IPS-18c (cell line): ENCODE results near the gene TWSG1.

ENCODE experiments used
- H3K4me3 ChIP-seq: 2 replicates; pipeline ENCODE4 v1.7.0; 2013; ENCODE audit warnings: low read depth, mild to moderate bottlenecking, low read length, moderate library complexity; ENCODE audit not compliant: insufficient read depth
- H3K9me3 ChIP-seq: one replicate; pipeline ENCODE4 v1.6.1; 2013; ENCODE audit warnings: mild to moderate bottlenecking, low read length, moderate library complexity; ENCODE audit not compliant: control insufficient read depth, insufficient read depth

The TWSG1 gene

DNA sequence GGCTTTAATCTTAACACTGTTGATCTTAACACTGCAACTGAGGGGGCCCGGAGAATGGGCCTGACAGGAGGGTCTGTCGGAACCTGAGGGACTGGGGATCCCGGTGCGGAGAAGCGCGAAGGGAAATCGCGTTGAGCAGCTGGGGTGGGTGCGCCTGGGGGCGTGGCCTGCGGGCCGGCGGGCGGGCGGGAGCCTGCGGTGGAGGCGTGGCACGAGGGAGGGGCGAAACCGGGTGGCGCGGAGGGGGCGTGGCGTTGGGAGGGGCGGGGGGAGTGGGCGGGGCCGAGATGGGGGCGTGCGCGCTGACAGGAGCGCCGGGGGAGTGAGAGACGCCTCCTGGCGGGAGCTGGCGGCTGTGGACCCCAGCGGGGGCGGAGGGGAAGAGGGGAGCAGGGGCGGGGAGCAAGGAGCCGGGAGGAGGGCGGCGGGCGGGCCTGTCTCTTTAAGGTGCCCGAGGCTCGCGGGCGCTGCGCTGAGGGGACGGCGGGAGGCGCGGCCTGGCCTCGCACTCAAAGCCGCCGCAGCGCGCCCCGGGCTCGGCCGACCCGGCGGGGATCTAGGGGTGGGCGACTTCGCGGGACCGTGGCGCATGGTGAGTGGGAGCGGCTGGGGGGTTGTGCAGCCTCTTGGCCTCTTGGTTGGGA, at the start of gene TWSG1:
TSS of gene TWSG1 (plus strand) at position 445 of the 644 bp plus-strand sequence. CDS start 2,457 bp downstream, outside the sequence.
- peak within 1 kb of the TSS; percentile 76 for H3K4me3 ChIP-seq
- H3K9me3 ChIP-seq: peaks cover 2% of the 10 kb centered on the region

- H3K9me3 ChIP-seq: no peaks in the 10 kb centered on the region
- H3K4me3 ChIP-seq: no peak overlapping the region
Observed at GRCh38 chr18:9285604-9286003, 49.0 kb upstream of the TWSG1 start.

- no peak overlapping the region for H3K4me3 ChIP-seq
- H3K9me3 ChIP-seq: peaks cover under 1% of the 10 kb centered on the region
Observed at GRCh38 chr18:9287036-9287435, 47.5 kb upstream of the TWSG1 start.

DNA sequence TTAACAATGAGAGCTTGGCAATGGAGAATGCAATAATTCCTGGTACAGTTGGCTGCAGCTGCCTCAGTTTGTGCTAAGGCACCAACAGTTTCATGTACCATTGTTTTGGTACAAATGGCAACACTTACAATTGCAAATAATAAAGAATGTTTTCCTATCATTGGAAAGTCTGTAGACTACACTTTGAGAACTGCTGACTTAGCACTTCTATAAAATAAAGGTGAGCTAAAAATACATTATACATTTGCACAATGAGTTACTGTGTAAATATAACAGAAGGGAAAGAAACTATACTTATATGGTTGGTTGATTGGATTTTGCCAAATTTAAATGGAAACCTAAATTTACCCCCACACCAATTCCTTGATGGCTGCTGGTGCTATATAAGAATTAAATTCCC, 44.9 kb upstream of the TWSG1 start:
- no peak overlapping the region for H3K4me3 ChIP-seq
- peaks cover 2% of the 10 kb centered on the region for H3K9me3 ChIP-seq

DNA sequence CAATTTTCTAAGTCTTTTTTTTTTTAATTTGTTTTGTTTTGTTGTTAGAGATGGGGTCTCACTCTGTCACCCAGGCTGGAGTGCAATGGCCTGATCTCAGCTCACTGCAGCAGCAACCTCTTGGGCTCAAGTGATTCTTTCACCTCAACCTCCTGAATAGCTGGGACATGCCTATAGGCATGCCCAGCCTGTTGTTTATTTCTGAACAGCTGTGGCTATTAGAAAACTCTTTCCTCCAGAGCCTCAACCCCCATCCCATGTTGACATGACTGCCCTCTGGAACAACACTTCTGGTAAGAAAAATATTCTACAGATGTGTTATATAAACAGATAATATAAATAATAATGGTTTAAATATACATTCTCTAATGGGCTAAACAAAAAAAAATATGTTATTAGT, 44.4 kb upstream of the TWSG1 start:
- Histone ChIP-seq H3K4me3 (no peak overlapping the region), H3K9me3 (peaks cover 2% of the 10 kb centered on the region)

DNA sequence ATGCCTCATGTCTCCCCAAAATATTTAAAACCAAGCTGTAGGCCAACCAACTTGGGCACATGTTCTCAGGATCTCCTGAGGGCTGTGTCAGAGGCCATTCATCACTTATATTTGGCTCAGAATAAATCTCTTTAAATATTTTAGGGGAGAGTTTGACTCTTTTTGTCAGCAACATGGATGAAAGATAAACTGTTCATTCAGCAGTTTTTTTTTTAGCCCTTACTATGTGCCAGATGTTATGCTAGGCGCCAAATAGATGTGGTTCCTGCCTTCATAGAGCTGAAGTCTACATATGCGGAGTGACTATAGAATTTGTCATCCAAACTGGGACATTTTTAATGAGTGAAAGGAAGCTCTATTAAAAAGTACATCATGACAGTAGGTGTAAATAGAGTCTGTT, 42.5 kb upstream of the TWSG1 start:
- peaks cover 3% of the 10 kb centered on the region for H3K9me3 ChIP-seq
- H3K4me3 ChIP-seq: no peak overlapping the region

DNA sequence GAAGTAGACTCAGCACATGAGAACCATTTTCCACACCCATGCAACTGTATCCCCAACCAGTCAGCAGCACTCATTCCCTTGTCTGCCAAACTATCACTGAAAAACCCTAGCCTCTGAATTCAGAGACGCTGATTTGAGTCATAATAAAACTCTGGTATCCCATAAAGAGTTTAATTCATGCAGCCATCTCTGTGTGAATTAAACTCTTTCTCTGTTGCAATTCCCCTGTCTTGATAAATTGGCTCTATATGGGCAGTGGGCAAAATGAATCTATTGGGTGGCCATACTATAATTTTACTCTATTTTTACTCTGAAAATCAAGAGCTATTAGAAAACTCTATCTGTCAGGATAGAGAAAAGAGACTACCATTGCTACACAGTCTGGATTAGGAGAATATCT, 40.6 kb upstream of the TWSG1 start:
- Histone ChIP-seq H3K9me3 (peaks cover 5% of the 10 kb centered on the region), H3K4me3 (no peak overlapping the region)

DNA sequence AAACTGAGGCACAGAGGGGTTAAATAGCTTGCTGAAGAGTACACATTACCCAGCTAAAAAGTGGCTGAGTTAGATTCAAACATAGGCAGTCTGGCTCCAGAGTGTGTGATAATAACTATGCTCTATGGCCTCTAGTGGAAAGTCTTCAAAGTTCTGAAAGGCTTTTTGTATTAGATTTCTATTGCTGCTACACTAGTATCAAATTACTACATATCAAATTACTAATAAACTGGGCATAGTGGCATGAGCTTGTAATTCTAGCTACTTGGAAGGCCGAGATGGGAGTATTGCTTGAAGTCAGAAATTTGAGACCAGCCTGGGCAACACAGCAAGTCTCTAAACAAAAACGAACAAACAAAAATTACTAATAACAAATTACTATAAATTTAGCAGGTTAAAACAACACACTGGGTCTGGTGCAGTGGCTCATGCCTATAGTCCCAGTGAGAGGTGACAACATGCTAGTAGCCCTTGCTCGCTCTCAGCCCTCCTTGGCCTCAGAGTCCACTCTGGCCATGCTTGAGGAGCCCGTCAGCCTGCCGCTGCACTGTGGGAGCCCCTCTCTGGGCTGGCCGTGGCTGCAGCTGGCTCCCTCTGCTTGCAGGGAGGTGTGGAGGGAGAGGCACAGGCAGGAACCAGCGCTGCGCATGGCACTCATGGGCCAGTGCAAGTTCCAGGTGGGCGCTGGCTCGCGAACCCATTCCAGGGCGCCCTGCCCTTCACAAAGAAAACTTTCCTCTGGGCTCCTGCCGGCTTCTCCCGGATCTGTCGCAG, 38.2 kb upstream of the TWSG1 start:
- Histone ChIP-seq H3K9me3 (peaks cover 8% of the 10 kb centered on the region), H3K4me3 (no peak overlapping the region)

DNA sequence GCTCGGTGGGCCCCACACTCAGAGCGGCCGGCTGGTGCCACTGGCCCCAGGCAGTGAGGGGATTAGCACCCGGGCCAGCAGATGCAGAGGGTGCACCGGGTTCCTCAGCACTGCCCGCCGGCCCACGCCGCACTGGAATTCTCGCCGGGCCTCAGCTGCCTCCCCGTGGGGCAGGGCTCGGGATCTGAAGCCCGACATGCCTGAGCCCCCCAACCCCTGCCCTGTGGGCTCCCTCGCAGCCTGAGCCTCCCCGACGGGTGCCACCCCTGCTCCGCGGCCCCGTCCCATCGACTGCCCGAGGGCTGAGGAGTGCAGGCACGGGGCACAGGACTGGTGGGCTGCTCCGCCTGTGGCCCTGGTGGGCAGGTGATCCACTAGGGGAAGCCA, 37.6 kb upstream of the TWSG1 start:
- peaks cover 7% of the 10 kb centered on the region for H3K9me3 ChIP-seq
- H3K4me3 ChIP-seq: no peak overlapping the region

GRCh38 chr18:9304388-9305070, 30.0 kb upstream of the TWSG1 start:
- no peak overlapping the region for H3K4me3 ChIP-seq
- peaks cover 6% of the 10 kb centered on the region for H3K9me3 ChIP-seq

DNA sequence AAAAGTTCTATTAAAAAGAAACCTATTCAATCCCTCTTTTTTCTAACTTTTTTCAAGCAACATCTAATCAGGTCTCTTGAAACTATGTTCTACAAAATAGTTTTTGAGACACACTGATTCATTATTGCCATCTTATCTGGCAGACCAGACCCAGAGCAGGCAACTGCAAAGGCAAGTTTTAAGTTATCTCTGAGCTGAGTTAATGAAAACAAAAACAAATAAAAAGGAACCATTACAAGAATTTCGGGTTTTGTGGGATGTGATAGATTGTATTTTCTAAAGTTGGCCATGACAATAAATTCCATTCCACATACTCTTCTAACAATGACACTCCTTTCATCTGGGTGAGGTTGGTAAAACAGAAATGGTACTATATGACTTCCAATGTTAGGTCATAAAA, 15.2 kb upstream of the TWSG1 start:
- Histone ChIP-seq H3K9me3 (no peaks in the 10 kb centered on the region), H3K4me3 (no peak overlapping the region)

DNA sequence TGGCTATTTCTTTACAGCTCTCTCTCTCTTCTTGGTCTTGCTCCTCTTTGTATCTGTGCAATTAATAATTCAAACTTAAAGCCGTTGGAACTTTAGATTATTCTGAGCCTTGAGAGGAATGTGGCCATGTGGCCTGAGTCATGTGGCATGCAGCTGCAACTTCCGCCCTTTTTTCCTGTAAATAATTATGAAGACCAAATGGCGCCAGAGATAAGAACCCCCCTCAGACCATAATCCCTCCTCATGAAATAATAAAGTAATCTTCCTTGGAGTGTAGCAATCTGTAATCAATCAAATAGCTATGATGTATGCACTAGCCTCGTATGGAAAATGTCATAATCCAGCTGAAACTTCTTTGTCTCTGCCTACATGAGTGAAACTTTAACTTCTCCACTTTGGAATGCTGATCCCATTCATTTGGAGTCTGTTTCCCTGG, 13.5 kb upstream of the TWSG1 start:
- Histone ChIP-seq H3K9me3 (no peaks in the 10 kb centered on the region), H3K4me3 (no peak overlapping the region)

DNA sequence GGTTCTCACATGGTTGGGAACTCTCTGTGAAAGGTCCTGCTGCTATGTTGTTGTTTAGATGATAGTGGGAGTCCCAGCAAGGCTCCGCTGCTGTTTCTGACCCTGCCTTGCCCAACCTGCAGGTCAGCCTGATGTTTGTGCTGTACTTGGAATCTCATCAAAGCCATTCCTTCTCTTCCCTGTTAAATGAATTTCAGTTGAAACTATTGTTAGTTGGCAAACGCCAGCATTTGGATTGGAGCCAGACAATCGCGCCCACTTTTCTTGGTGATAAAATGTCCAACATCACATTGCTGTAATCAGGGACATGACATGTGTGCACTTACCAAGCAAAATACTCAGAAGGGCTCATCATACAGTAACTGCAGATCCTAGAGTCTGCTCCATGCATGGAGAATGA, 12.8 kb upstream of the TWSG1 start:
- Histone ChIP-seq H3K9me3 (no peaks in the 10 kb centered on the region), H3K4me3 (no peak overlapping the region)

DNA sequence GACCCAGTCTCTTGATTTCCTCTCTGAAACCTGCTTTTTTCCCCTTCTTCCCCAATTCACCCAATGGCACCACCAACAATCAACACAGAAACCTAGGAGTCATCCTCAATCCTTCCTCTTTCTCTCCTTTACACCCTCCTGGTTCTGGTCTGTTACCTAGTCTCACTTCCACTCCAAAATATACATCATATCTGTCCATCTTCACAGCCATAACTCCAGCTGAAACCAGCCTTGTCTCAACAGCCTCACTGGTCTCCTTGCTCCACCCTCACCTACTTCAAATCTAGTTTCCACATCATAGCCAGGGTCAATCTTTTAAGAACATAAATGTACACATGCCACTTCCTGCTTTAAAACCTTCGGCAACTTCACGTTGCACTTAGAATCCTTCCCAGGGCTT, 11.8 kb upstream of the TWSG1 start:
- Histone ChIP-seq H3K4me3 (no peak overlapping the region), H3K9me3 (no peaks in the 10 kb centered on the region)

GRCh38 chr18:9323750-9324445, 10.7 kb upstream of the TWSG1 start:
- no peak overlapping the region for H3K4me3 ChIP-seq
- no peaks in the 10 kb centered on the region for H3K9me3 ChIP-seq

DNA sequence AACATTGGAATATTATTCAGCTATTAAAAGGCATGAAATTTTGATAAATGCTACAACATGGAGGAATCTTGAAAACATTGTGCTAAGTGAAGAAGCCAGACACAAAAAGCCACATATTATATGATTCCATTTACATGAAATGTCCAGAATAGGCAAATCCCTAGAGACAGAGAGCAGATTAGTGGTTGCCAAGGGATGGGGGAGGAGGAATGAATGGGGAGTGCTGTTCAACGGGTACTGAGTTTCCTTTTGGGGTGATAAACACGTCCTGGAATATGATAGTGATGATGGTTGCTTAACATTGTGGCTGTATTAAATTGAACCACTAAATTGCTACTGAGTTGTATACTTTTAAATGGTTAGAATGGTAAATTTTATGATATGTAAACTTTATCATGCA, 8.9 kb upstream of the TWSG1 start:
- Histone ChIP-seq H3K9me3 (no peaks in the 10 kb centered on the region), H3K4me3 (no peak overlapping the region)

GRCh38 chr18:9328776-9329175, 5.8 kb upstream of the TWSG1 start:
- peaks cover 2% of the 10 kb centered on the region for H3K9me3 ChIP-seq
- H3K4me3 ChIP-seq: no peak overlapping the region

DNA sequence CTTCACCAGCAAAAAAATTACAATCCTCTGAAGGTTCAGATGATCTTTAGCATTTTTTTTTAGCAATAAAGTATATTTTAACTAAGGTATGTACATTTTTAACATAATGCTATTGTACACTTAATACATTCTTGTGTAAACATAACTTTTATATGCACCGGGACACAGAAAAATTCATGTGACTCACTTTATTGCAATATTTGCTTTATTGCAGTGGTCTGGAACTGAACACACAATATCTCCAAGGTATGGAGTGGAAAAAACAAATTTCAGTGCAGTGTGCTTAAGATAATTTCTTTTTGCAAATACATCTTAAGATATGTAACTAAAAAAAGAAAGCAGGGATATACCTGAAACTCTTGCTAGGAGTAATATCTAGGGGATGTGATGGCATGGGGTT, 5.1 kb upstream of the TWSG1 start:
- H3K9me3 ChIP-seq: peaks cover 2% of the 10 kb centered on the region

More for the DNA sequence above, 5.1 kb upstream of the TWSG1 start:
- no peak overlapping the region for H3K4me3 ChIP-seq
